T-helper 1 cell (primary cell): ENCODE data around the gene PTPRA.
A peak's percentile ranks its signal among the peaks of the same experiment; 100 is the strongest.
"Not testable (repeated sequence)": the region's sequence is repeated elsewhere in the genome, so short reads cannot be mapped to it uniquely, and the experiment has no call there.

Experiments used
- DNase-seq, 5 donors: peaks; one replicate each; pipeline ENCODE4 v3.0.0-alpha.2; 2012 to 2020
- total RNA-seq, 4 donors: gene quantifications; one replicate each; lab custom pipeline; 2026; lab: John Stamatoyannopoulos, UW

PTPRA gene, protein sequence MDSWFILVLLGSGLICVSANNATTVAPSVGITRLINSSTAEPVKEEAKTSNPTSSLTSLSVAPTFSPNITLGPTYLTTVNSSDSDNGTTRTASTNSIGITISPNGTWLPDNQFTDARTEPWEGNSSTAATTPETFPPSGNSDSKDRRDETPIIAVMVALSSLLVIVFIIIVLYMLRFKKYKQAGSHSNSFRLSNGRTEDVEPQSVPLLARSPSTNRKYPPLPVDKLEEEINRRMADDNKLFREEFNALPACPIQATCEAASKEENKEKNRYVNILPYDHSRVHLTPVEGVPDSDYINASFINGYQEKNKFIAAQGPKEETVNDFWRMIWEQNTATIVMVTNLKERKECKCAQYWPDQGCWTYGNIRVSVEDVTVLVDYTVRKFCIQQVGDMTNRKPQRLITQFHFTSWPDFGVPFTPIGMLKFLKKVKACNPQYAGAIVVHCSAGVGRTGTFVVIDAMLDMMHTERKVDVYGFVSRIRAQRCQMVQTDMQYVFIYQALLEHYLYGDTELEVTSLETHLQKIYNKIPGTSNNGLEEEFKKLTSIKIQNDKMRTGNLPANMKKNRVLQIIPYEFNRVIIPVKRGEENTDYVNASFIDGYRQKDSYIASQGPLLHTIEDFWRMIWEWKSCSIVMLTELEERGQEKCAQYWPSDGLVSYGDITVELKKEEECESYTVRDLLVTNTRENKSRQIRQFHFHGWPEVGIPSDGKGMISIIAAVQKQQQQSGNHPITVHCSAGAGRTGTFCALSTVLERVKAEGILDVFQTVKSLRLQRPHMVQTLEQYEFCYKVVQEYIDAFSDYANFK
- 101 to 127 (median 117) reads per million in 4 donors for total RNA-seq

DNA sequence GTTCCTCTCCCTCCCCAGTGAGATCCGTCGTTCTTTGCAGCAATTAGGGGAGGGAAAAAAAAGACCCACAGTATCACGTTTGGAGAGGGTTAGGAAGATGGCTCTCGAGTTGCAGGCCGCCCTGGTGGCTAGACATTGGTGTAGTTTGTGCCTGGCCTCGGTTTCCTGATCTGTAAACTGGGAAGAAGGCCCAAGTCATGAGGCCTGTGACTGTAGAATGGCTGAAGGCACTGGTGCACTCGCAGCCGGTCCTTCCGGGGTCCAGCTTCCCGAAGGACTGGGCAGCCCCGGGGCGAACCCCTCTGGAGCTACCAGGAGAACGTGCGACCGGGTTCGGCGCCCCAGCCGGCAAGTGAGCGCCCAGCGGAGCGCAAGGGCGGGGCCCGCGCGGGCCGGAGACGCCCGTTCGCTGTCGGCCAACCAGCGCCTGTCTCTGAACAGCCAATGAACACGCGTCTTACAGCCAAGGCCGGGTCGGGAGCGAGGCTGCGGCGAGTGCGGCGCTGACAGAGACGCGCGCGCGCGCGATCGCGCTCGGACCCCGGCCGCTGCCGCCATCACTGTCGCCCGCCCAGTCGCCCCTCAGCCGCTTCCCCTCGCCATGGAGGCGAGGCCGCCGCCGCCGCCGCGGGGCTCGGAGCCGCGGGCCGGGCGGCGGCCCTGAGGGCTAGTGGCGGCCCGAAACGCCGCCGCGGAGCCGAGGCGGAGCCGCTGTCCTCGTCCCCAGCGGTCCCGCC is at the start of gene PTPRA:
Gene PTPRA (plus strand): TSS at position 472 of the 737 bp plus-strand sequence. CDS start 90,797 bp downstream, outside the sequence.
- peak; percentile 71 to 93 (median 84) for DNase-seq

DNA sequence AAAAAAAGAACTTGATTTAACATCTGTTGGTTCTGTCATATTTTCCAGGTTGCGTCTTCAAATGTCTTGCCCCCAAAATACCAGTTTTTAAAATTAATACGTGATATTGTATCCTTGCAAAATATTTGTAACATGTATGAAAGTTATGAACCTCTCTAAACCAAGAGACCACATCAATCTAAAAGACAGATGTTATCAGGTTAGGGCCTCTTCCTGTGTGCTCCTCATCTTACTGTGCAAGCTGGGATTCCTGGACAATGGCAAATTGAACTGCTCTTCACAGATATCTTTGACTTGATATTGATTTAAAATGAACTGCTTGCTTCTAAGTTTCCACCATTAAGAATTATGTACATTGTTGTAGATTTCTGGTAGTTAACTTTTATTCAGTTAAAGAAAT is 47.5 kb upstream of the PTPRA start:
- DNase-seq: peak in 1 of 5 donors; percentile 25

DNA sequence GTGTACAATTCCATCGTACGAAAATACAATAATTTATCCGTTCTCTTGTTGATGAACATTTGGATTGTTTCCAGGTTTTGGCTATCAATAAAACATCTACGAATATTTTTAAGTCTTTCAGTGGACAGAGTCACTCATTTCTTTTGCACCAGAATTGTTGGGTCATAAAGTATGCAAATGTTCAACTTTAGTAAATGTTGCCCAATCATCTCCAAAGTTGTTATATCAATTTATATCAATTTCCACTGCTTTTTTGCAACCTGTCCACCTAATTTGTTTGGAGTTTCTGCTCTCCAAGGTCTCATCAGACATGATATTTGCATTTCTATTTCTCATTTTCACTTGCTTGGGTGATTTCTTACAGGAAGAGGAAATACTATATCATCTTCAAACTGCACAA is 46.6 kb upstream of the PTPRA start:
- no peak for DNase-seq

DNA sequence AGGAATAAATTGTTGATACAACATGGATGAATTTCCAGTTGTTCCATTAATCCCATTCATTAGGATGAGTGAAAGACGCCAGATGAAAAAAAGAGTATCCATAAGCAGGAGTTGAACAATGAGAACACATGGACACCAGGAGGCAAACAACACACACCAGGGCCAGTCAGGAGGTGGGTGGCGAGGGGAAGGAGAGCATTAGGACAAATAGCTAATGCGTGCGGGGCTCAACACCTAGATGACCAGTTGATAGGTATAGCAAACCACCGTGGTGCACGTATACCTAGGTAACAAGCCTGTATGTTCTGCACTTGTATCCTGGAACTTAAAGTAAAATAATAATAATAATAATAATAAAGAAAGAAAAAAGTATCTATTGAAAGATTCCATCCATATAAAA is 43.9 kb upstream of the PTPRA start:
- no peak for DNase-seq

DNA sequence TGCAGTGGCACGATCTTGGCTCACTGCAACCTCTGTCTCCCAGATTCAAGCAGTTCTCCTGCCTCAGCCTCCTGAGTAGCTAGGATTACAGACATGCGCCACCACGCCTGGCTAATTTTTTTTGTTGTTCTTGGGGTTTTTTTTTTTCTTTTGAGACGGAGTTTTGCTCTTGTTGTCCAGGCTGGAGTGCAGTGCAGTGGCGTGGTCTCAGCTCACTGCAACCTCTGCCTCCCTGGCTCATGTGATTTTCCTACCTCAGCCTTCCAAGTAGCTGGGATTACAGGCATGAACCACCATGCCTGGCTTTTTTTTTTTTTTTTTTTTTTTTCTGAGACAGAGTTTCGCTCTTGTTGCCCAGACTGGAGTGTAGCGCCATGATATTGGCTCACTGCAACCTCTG is 42.1 kb upstream of the PTPRA start:
- DNase-seq: not testable (repeated sequence)

DNA sequence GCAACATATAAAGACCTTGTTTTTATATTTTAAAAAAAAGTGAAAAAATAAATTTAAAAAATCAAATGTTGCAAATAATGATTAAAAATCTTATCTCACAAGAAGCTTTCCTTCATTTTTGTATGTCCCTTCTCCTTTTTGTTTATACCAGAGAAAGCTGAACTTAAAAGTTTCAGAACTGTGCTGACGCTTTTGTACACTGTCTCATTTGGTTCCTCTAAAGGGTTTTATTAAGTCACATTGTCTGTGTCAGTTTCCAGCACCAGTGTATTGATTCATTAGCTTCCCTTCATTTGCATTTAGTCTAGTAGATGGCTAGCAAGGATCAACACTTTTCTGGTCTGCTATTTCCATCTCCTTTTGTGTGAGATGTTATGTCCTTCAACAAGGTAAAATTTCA is 39.5 kb upstream of the PTPRA start:
- no peak for DNase-seq

DNA sequence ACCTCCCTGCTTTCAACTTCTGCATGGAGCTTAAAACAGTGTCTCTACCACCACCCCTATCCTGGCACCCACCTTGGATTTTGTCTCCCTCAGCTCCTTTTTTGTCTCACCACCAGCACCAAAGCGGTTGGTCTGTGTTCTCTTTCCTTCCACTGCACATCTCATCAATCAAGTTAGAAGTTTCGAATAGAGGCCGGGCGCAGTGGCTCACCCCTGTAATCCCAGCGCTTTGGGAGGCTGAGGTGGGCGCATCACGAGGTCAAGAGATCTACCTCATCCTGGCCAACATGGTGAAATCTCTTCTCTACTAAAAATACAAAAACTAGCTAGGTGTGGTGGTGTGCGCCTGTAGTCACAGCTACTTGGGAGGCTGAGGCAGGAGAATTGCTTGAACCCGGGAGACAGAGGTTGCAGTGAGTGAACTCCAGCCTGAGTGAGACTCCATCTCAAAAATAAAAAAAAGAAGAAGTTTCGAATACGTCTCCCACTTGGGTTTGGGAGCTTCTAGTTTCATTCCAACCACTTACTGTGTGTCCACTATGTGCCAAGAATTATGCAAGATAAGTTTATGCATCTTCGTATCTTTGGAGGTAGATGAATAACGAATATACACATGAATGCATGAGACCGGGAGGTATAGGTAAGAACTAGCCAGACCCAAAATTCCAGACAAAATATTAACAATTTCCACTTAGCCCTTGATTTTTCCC is 38.7 kb upstream of the PTPRA start:
- DNase-seq: no peak

DNA sequence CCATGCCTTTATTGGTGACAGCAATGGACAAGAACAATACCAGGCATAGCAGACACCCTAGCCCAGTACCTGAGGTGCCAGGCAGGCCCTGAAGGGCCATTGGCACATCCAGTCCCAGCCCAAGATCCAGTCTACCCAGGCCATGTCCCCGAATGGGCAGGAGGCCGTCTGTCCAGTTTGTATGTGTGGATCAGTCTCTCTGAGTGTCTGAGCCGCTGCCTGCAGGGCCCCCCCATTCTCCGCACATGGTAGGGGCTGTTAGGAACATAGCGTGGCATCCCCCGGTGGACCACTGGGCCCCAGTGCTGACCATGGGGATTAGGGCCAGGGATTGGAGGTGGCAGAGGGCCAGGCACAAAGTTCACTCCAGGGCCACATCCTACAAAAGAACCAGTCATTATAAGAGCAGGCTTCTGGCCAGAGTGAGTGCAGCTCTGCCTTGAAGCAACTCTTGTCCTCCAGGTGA is 37.9 kb upstream of the PTPRA start:
- DNase-seq: no peak

DNA sequence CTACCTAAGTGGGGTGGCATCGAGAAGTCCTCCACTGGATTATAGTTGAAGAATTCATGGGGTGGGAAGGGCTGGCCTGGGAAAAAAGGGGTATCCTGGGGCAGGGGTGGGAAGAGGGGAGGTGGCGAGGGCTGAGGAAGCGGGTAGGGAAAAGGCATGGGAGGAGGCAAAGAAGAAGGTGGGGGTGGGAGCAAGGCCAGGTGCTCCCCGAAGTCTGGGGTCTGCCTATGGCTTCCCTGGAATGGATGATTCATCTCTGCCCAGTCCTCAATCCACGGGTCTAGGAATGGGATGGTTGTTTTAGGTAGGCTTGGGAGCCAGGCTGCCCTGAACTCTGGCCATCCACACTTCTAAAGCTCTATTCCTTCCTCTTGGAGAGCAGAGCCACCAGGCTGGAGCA is 37.2 kb upstream of the PTPRA start:
- DNase-seq: no peak

DNA sequence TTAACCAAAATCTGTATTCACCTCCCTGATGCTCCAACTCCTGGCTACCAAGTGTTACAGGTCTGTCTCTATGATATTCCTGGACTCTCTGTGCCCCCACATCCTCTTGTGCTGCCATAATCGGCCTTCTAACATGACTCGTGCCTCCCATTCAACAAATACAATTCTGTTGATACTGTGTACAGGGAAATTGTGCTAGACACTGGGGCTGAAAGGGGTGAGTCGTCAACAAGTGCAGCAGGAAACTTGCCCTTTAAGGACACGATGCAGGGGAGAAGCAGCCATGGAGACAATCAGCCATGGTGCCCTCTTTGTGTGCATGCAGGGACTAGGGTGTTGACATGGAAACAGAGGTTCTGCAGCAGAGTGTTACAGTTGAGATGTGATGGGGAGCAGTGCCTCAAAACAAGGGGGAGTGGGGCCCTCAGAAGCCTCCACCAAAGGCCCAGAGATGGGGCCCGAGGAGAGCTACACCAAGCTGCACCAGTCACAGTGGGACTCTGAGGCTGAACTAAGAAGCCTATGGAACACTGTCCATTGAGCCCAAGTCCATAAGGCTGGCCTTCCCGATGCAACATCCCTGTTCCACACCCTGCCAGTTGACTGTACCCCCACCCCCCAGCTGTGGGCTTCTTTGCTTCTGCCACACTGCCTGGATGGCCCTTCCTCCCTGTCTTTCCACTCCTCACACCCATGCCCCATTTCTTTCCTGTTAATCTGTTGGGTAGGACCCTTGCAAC is 35.9 kb upstream of the PTPRA start:
- DNase-seq: no peak

DNA sequence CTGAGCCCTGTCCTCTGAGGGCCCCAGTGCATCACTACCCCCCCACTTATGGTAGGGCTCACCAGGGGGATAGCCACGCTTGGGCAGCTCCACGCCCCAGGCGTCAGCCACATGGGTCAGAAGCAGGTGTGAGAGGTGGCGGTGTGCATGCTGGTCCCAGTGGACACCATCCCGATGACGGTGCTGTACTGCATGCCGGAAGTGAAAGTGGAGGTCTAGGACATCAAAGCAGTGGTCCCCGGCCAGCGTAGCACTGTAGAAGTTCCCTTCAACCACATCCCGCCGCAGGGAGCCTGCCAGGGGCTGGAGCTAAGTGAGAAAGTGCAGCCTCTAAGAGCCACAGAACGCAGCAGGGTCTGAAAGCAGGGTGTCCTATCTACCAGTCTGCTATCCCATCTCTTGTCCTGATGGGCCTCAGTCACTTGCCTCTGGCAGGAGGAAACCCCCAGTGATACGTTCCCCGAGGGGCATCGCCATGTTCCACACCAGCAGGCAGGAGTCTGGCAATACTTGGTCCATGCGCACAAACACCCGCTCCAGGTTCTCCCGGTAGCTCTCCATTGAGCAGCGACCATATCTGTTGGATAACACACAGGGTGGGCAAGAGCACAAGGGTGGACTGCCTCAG is 35.0 kb upstream of the PTPRA start:
- DNase-seq: no peak

DNA sequence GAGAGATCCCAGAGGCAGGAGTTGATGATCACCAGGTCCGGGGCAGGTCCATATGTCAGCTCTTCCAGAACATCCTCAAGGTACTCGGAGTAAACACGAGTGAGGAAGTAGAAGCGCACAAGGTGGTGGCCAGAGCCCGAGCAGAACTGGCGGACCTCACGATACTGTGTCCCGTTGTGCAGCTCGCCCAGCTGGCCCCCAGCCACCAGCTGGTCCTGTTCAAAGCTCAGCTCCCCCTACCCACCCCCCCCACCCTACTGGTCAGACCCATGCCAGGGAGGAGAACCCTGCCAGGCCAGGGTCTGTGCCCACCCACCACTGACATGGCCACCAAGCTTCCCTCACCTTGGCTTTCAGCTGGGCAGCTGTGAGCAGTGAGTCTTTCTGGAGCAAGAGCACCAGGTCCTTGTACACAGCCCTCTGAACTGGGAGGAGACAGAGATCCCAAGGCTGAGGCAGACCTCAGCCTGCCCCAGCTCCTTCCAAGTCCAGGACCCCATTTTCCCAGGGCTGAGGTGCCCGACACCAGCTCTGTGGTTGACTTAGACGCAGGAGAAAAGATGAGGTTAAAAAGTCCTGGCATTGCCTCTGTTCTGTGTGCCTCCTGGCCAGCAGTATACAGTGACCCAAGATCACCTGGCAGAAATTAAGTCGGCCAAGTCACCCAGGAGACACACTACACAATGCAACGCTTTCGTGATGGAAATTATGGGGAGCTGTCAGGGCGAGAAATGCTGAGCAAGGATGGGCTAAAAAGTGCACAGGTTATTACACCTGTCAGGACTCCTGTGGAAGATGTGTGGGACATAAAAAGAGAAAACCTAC is 34.2 kb upstream of the PTPRA start:
- no peak for DNase-seq

DNA sequence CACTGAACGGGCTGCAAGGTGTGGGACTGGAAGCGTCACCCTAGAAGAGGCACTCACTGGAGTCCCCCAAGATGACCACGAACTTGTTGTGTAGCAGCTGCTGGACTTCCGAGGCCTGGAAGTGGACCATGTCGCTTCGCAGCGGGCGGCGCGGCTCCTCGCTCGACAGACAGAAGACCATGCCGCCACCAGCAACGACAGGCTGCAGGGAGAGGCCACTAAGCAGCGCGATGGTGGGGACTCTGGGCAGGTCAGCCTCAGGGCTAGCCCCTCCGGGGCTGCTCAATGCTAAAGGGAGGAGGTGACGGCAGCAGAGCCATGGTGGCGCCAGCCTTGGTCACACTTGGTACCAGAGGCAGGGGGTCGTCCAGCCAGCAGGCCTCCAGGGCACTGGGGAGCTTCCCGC is 33.5 kb upstream of the PTPRA start:
- DNase-seq: no peak

DNA sequence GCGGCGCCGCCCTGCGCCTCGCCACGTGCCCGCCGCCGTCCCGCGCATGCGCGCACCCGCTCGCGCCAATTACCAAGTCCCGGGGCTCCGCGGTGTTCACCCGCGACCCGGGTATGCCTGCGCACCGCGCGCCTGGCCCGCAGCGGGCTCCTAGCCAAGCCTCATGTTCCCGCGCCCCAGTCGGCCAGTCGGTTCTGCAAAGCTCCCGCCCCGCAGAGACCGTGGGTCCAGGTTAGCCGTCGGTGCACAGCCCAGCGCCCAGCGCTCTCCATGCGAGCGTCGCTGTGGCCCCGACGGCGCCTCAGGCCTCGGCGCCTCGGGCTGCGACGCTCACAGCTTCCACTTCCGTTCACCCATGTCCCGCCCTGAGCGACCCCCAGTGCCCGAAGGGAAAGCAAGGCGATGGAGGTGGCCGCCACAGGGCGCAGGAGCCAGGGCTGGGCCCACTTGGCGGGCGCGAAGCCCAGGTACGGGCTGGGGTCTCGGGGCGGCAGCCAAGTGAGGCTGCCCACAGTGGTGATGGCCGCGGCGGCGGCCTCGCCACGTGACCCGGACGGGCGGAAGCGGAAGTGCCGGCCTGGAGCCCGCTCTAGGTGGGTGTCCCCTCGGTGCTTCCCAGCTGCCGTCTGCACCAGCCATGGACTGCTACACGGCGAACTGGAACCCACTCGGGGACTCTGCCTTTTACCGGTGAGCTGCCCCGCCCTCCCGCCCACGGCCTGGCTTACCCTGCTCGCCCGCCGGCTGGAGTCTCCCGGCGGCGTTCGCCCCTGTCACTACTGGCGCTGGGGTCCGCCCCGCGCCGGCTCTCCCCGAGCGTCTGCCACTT is 32.9 kb upstream of the PTPRA start, which contains the start of the genes PCED1A and VPS16:
Gene PCED1A (minus strand): TSS at position 518 of the 829 bp plus-strand sequence. CDS start 743 bp downstream, outside the sequence.
Gene VPS16 (plus strand): TSS at position 608 of the 829 bp plus-strand sequence. CDS start 30 bp downstream, at position 638.
- DNase-seq: peak; percentile 71 to 90 (median 84)

DNA sequence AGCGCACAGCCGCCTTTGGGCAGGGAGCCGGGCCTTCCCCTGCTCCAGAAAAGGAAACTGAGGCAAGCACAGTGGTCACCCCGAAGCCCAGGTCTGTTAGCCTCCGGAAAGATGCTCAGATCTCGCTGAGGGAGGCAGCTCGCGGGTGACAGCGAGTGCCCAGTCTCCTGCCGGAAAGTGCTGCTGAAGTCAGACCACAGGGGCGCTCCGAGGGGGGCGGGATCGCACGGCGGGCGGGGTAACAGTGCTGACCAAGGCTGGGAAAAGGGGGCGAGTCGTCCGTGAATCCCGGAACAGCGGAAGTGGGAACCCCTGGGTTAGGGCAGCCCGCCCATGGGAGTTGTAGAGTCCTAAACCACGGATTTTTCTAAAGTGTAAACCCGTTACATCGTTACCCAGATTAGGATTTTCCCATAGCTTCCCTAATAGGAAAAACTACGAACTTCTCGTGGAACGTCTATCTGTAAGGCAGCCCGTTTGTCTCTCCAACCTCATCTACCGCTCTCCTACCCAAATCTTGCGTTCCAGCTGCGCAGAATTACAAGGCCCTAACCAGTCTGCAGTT is 32.2 kb upstream of the PTPRA start:
- peak in 3 of 5 donors; percentile 15 to 40 (median 31) for DNase-seq

DNA sequence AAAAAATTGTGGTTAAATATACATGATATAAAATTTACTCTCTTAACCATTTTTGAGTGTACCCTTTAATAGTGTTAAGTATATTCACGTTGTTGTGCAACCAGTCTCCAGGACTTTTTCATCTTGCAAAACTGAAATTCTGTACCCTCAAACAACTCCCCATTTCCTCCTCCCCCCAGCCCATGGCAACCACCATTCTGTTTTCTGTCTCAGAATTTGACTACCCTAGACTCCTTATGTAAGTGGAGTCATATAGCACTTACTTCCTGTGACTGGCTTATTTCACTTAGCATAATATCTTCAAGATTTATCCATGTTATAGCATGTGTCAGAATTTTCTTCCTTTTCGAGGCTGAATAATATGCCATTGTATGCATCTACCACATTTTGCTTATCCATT is 27.7 kb upstream of the PTPRA start:
- DNase-seq: no peak

DNA sequence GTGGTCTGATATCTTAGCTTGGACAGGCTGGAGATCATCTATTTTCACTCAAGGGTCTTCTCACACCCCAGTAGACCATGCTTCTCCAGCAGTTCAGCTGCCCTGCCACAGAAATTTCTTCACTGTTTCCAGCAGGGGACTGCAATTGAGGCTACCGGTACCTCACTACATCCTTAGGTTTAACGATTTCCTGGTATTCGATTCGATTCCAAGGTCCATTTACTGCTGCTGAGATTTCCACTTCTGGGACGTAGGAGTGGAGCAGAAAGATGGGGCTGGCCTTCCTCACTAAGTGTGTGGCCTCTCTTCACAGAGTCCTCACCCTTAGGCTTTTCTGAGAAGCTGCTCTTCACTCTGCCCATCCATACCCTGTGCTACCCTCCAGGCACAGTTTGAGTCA is 26.6 kb upstream of the PTPRA start:
- DNase-seq: no peak

DNA sequence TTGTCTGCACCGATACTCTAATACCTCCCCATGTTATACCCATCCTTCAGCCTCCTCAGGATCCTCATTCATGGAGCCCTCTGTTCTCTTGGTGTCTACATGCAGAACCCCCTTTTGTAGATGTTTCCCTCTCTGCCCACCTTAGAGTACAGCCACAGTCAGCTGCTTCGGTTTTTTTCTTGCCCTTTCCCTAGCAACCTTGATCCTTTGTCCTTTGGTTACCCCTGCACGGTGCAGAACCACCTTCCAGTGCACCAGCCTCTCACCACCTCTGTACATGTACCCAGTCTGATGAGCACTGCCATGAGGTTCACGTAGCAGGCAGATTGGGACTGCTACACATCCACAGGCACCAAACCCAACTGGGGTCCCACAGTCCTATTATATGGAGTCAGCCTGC is 25.5 kb upstream of the PTPRA start:
- DNase-seq: no peak

DNA sequence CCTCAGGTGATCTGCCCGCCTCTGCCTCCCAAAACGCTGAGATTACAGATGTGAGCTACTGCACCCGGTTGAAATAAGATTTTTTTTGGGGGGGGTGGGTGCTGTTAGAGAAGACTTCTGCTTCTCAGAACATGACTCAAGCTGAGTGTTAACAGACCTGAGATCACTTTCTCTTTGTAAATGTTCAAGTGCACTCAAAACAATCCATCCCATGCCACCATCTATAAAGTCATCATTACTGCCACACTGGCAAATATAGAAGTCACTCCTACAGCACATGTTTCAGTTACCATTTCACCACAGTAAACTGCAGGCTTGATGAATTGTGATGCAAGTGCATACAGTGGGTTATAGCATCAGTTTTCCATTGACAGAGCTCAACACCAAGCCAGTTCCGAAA is 23.8 kb upstream of the PTPRA start:
- DNase-seq: no peak
